ENCODE data around the gene TRPM6. TPM values are rescaled to one million over a fixed set of nuclear protein-coding genes. Genes with fewer than 3 reads are reported as not detected.

The TRPM6 gene
- total and polyA plus RNA-seq, 2 experiments from 2014 or later: 0.23 to 0.87 TPM

DNA sequence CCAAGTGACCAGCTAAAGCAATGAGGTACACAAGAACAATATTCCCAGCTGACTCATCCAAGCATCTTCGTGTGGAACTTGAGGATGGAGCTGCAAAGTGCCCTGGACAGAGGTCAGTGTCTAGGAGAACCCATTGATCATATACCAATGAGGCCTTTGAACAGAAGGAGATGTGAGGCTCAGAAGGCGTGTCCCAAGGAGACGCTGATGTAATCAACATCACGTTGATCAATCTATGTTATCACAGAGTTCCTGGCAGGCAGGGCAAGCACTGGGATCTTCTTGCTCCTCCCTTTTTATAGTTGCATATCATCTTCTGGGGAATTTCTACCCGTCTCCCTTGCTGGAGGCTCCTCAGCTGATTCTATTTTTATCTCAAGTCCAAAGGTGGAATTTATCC, 163.4 kb downstream of the TRPM6 start:
- H3K27ac Mint-ChIP-seq: no peak overlapping the region
- H3K79me2 ChIP-seq (replicated peaks; ENCODE audit: insufficient read depth): no peaks in the 10 kb centered on the region
- H3K27me3 ChIP-seq (ENCODE audit: insufficient read depth): no peaks in the 10 kb centered on the region
- ATAC-seq (no peak), DNase-seq (ENCODE audit: low spot score) (no peak)
- no peaks in the 10 kb centered on the region for H4K20me1 ChIP-seq (replicated peaks; ENCODE audit: insufficient read depth)
- H2AFZ ChIP-seq: no peak overlapping the region
- H3K27me3 Mint-ChIP-seq (ENCODE audit: insufficient read depth, low read depth, poor library complexity): no peaks in the 10 kb centered on the region
- no peaks in the 10 kb centered on the region for H3F3A ChIP-seq (replicated peaks; ENCODE audit: low read depth)
- H3K4me3 Mint-ChIP-seq: no peak overlapping the region
- no peak for TF ChIP-seq NANOG (IDR thresholded peaks at IDR 0.05; ENCODE audit: borderline replicate concordance)
- no peaks in the 10 kb centered on the region for H3K36me3 Mint-ChIP-seq (ENCODE audit: low read depth)
- no peak overlapping the region for H3K4me2 ChIP-seq
- H3K36me3 ChIP-seq (ENCODE audit: insufficient read depth): no peaks in the 10 kb centered on the region
- no peak overlapping the region for H3K4me3 ChIP-seq
- no peaks in the 10 kb centered on the region for H3K9me3 Mint-ChIP-seq
- H3K27ac ChIP-seq (ENCODE audit: low read depth): no peak overlapping the region
- peaks cover 3% of the 10 kb centered on the region; the same call in 1 of the 2 replicates for H3K9me2 ChIP-seq (ENCODE audit: insufficient read depth)
- H3K4me1 Mint-ChIP-seq: peaks cover 21% of the 10 kb centered on the region
- peaks cover 21% of the 10 kb centered on the region for H3K4me1 ChIP-seq (ENCODE audit: insufficient read depth)

GRCh38 chr9:74721696-74722660, 165.7 kb downstream of the TRPM6 start:
- H3K36me3 Mint-ChIP-seq (ENCODE audit: low read depth): no peaks in the 10 kb centered on the region
- H3K27ac Mint-ChIP-seq: no peak overlapping the region
- H3K4me1 ChIP-seq (ENCODE audit: insufficient read depth): no peaks in the 10 kb centered on the region
- H3K4me1 Mint-ChIP-seq: no peaks in the 10 kb centered on the region
- no peak overlapping the region for H3K4me3 ChIP-seq
- DNase-seq (ENCODE audit: low spot score) (no peak), ATAC-seq (no peak)
- no peak overlapping the region for H2AFZ ChIP-seq
- no peaks in the 10 kb centered on the region for H4K20me1 ChIP-seq (replicated peaks; ENCODE audit: insufficient read depth)
- no peak overlapping the region for H3K4me2 ChIP-seq
- no peaks in the 10 kb centered on the region for H3K79me2 ChIP-seq (replicated peaks; ENCODE audit: insufficient read depth)
- no peaks in the 10 kb centered on the region for H3F3A ChIP-seq (replicated peaks; ENCODE audit: low read depth)
- no peaks in the 10 kb centered on the region for H3K27me3 Mint-ChIP-seq (ENCODE audit: insufficient read depth, low read depth, poor library complexity)
- H3K36me3 ChIP-seq (ENCODE audit: insufficient read depth): no peaks in the 10 kb centered on the region
- H3K4me3 Mint-ChIP-seq: no peak overlapping the region
- H3K27ac ChIP-seq (ENCODE audit: low read depth): no peak overlapping the region
- no peaks in the 10 kb centered on the region for H3K27me3 ChIP-seq (ENCODE audit: insufficient read depth)
- H3K9me3 Mint-ChIP-seq: no peaks in the 10 kb centered on the region
- H3K9me2 ChIP-seq (ENCODE audit: insufficient read depth): peaks cover 3% of the 10 kb centered on the region; the same call in 1 of the 2 replicates
- TF ChIP-seq CREB1 (CRISPR knock-in tag; IDR thresholded peaks at IDR 0.05; ENCODE audit: low read depth) (no peak), REST (IDR thresholded peaks at IDR 0.05; ENCODE audit: unreplicated experiment) (no peak), POLR2AphosphoS5 (IDR thresholded peaks at IDR 0.05; ENCODE audit: low read depth) (no peak), ZNF114 (CRISPR knock-in tag; IDR thresholded peaks at IDR 0.05) (no peak), EZH2 (IDR thresholded peaks at IDR 0.05; ENCODE audit: low read depth, unreplicated experiment) (no peak)
- TF ChIP-seq, protein P1, sequence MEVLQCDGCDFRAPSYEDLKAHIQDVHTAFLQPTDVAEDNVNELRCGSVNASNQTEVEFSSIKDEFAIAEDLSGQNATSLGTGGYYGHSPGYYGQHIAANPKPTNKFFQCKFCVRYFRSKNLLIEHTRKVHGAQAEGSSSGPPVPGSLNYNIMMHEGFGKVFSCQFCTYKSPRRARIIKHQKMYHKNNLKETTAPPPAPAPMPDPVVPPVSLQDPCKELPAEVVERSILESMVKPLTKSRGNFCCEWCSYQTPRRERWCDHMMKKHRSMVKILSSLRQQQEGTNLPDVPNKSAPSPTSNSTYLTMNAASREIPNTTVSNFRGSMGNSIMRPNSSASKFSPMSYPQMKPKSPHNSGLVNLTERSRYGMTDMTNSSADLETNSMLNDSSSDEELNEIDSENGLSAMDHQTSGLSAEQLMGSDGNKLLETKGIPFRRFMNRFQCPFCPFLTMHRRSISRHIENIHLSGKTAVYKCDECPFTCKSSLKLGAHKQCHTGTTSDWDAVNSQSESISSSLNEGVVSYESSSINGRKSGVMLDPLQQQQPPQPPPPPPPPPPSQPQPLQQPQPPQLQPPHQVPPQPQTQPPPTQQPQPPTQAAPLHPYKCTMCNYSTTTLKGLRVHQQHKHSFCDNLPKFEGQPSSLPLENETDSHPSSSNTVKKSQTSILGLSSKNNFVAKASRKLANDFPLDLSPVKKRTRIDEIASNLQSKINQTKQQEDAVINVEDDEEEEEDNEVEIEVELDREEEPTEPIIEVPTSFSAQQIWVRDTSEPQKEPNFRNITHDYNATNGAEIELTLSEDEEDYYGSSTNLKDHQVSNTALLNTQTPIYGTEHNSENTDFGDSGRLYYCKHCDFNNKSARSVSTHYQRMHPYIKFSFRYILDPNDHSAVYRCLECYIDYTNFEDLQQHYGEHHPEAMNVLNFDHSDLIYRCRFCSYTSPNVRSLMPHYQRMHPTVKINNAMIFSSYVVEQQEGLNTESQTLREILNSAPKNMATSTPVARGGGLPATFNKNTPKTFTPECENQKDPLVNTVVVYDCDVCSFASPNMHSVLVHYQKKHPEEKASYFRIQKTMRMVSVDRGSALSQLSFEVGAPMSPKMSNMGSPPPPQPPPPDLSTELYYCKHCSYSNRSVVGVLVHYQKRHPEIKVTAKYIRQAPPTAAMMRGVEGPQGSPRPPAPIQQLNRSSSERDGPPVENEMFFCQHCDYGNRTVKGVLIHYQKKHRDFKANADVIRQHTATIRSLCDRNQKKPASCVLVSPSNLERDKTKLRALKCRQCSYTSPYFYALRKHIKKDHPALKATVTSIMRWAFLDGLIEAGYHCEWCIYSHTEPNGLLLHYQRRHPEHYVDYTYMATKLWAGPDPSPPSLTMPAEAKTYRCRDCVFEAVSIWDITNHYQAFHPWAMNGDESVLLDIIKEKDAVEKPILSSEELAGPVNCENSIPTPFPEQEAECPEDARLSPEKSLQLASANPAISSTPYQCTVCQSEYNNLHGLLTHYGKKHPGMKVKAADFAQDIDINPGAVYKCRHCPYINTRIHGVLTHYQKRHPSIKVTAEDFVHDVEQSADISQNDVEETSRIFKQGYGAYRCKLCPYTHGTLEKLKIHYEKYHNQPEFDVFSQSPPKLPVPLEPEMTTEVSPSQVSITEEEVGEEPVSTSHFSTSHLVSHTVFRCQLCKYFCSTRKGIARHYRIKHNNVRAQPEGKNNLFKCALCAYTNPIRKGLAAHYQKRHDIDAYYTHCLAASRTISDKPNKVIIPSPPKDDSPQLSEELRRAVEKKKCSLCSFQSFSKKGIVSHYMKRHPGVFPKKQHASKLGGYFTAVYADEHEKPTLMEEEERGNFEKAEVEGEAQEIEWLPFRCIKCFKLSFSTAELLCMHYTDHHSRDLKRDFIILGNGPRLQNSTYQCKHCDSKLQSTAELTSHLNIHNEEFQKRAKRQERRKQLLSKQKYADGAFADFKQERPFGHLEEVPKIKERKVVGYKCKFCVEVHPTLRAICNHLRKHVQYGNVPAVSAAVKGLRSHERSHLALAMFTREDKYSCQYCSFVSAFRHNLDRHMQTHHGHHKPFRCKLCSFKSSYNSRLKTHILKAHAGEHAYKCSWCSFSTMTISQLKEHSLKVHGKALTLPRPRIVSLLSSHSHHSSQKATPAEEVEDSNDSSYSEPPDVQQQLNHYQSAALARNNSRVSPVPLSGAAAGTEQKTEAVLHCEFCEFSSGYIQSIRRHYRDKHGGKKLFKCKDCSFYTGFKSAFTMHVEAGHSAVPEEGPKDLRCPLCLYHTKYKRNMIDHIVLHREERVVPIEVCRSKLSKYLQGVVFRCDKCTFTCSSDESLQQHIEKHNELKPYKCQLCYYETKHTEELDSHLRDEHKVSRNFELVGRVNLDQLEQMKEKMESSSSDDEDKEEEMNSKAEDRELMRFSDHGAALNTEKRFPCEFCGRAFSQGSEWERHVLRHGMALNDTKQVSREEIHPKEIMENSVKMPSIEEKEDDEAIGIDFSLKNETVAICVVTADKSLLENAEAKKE (CRISPR knock-in tag; IDR thresholded peaks at IDR 0.05): no peak
- TF ChIP-seq, protein P2, sequence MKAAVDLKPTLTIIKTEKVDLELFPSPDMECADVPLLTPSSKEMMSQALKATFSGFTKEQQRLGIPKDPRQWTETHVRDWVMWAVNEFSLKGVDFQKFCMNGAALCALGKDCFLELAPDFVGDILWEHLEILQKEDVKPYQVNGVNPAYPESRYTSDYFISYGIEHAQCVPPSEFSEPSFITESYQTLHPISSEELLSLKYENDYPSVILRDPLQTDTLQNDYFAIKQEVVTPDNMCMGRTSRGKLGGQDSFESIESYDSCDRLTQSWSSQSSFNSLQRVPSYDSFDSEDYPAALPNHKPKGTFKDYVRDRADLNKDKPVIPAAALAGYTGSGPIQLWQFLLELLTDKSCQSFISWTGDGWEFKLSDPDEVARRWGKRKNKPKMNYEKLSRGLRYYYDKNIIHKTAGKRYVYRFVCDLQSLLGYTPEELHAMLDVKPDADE (IDR thresholded peaks at IDR 0.05): no peak
